Measurements from ENCODE around the gene DNASE1L2.
"Not testable (repeated sequence)": the region's sequence is repeated elsewhere in the genome, so short reads cannot be mapped to it uniquely, and the experiment has no call there.

DNASE1L2 gene

GRCh38 chr16:2242598-2242997 lies 6.4 kb downstream of the DNASE1L2 start:
- no peak for DNase-seq

DNA sequence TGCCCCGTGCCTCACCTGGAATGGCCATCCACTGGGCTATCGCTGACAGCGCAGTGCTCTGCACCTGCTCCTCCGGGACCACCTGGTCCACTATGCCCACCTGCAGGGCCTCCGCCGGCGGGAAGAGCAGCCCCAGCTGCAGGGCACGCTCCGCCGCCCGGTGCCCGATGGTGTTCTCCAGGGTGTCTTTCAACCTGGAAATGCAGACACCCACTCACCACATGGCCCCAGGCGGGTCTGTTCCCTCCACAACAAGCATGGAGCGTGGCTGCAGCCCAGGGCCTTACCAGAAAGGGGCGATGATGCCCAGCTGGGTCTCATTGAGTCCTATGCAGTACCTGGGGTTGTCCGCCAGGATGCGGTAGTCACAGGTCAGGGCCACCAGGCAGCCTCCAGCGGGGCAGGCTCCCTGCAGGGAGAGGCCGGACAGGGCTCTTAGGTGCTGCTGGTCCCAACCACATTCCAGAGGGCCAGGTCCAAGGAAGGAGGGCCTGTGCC lies 6.8 kb downstream of the DNASE1L2 start:
- no peak for DNase-seq

DNA sequence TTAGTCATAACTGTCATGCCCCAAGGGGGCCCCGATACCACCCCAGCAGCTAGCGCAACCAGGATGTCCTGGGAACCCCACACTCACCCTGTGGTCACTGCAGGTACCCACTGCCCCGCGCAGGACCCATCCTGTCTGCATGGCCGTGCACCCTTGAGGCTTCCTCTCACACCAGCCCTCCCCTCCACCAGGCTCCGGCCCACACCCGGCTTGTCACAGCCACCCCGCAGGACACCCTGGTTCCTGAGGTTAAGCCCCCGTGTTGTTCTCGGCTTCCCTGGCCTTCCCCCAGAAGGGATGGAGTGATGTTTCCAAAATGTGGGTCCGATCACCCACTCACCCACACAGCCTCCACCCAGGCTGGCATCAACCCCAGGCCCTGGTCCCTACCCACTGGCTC lies 7.5 kb downstream of the DNASE1L2 start:
- DNase-seq = no peak

DNA sequence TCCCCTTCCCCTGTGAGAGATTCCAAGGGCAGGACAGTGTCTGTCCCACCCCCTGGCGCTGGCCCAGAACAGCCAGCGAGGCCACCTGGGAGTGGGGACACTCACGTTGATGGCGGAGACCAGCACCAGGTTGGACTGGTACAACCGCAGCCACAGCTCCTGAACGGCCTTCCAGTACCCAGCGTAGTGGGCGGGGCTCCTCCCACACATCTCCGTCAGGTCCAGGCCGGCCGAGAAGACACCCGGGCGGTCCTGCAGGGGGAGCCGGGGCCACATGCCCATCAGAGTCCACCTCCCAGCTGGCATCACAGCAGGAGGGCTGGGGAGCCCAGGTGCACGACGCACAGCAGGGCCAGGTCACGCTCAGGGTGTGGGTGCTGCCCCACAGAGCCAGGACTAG lies 8.1 kb downstream of the DNASE1L2 start:
- no peak for DNase-seq

- no peak for DNase-seq
Measured at GRCh38 chr16:2244926-2245795, 8.9 kb downstream of the DNASE1L2 start.

DNA sequence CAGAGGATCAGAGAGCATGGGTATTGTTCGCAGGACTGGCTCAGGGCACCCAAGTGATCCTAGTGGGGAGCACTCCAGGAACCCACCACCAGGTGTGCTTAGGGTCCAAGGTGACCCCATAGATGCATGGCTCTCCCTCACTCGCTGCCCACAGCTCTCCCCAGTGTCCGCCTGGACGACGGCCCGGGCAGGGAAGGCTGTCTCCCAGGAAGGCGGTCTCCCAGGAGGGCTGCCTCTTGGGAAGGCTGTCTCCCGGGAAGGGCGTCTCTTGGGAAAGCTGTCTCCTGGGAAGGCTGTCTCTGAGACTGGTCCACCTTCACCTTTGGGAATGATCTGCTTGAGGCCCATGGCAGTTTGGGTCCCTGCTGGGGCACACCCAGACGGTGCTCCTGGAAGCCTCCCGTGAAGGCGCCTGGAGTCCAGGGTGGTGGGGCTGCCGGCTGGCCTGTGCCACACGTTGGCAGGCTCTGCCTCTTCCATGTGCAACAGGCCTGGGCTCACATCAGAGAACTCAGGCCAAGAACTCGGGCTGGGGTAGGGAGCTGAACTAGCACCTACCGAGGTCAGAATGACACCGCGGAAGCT lies 10.1 kb downstream of the DNASE1L2 start:
- no peak for DNase-seq

DNA sequence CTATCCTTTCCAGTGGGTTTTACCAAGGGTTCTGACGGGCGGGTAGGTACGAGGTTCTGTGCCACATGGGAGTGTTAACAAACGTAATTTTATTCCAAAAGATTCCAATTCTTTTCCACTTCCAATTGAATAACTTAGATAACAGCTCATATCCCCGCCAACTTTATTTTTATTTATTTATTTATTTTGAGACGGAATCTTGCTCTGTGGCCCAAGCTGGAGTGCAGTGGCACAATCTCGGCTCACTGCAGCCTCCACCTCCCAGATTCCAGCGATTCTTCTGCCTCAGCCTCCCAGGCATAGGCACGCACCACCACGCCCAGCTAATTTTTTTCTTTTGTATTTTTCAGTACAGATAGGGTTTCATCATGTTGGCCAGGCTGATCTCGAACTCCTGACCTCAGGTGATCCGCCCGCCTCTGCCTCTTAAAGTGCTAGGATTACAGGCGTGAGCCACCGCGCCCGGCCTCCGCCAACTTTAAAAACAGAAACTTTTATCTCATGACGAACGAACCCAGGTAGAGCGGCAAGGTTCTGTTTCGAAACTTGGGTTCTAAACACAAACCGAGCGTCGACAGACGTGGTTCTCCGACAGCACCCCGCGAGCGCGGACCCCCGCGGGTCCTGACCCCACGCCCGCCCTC lies 14.5 kb downstream of the DNASE1L2 start:
- peak; percentile 25 to 29 for DNase-seq

- DNase-seq = peak; percentile 53 to 60
Measured at GRCh38 chr16:2251296-2252111, 15.3 kb downstream of the DNASE1L2 start, which contains the start of gene ECI1. ECI1 (minus strand) TSS chr16:2251587; CDS start chr16:2251566, 21 bp downstream.

DNA sequence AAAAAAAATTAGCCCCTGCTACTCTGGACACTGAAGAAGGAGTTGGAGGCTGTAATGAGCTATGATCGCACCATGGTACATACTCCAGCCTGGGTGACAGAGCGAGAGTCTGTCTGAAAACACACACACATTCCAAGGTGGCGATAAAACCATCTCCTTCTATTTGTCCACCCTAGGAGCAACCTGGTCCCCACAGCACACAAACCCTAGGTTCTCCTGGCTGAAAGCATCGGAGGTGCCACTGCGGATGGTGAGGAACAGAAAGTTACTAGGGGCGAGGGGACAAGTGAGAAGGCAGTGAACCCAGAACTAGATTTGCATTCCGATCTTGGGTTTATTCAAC lies 16.5 kb downstream of the DNASE1L2 start:
- DNase-seq = no peak

- DNase-seq = no peak
Measured at GRCh38 chr16:2253293-2253692, 17.0 kb downstream of the DNASE1L2 start.

DNA sequence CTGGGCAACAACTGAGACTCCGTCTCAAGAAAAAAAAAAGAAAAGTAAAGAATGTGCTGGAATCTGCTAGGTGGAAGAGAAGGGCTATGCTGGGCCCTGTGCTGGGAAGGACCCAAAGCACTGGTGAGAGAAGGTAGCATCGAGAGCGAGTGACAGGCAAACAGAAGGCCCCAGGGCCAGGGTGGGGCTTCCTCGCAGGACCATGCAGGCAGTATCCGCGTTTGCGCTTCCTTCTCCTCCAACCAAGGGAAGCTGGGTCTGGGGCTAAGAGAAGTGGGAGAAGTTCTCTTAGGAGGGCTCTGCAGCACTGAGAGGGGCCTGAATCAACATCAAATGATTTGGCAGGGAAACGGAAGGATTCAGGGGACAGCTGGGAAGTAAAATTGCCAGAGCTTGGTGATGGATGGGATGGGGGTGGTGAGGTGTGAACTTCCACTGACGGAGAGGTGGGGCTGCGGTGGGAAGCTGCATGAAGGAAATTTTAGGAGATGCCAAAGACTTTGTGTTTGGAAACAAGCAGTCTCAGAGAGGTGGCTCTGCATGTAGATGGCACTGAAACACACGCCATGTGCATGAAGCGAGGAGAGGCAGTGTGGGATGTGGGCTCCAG lies 20.4 kb downstream of the DNASE1L2 start:
- DNase-seq = no peak

- DNase-seq = no peak
Measured at GRCh38 chr16:2257726-2258125, 21.5 kb downstream of the DNASE1L2 start.

DNA sequence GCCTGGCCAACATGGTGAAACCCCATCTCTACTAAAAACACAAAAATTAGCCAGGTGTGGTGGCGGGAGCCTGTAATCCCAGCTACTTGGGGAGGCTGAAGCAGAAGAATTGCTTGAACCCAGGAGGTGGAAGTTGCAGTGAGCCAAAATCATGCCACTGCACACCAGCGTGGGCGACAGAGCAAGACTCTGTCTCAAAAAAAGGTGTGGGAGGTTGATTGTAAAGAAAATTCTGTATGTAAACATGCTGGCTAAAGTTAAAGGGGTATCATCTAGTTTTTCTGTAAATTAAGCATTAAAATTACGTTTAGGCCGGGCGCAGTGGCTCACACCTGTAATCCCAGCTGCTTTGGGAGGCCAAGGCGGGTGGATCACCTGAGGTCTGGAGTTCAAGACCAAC lies 22.3 kb downstream of the DNASE1L2 start:
- DNase-seq = not testable (repeated sequence)

GRCh38 chr16:2260250-2260649 lies 24.0 kb downstream of the DNASE1L2 start:
- DNase-seq = no peak

DNA sequence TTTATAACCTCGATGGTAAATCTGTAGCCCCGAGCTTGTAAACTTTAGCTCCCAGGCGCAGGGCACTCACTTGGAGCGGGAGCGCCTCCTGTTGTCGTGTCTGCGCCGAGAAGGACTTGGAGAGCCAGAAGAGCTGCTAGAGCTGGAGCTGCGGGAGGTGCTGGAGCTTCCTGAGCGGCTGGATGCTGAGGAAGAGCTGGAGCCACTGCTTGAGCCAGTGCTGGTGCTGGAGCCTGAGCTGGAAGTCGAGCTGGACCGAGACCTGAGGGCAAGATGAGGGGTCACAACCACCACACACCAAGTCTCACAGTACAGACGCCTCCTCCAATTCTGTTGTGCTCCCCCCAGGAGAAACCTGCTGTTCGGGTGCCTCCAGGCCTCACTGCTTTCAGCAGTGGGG lies 26.8 kb downstream of the DNASE1L2 start:
- not testable (repeated sequence) for DNase-seq

GRCh38 chr16:2266887-2267286 lies 30.6 kb downstream of the DNASE1L2 start:
- not testable (repeated sequence) for DNase-seq

- not testable (repeated sequence) for DNase-seq
Measured at GRCh38 chr16:2267505-2267912, 31.3 kb downstream of the DNASE1L2 start.

DNA sequence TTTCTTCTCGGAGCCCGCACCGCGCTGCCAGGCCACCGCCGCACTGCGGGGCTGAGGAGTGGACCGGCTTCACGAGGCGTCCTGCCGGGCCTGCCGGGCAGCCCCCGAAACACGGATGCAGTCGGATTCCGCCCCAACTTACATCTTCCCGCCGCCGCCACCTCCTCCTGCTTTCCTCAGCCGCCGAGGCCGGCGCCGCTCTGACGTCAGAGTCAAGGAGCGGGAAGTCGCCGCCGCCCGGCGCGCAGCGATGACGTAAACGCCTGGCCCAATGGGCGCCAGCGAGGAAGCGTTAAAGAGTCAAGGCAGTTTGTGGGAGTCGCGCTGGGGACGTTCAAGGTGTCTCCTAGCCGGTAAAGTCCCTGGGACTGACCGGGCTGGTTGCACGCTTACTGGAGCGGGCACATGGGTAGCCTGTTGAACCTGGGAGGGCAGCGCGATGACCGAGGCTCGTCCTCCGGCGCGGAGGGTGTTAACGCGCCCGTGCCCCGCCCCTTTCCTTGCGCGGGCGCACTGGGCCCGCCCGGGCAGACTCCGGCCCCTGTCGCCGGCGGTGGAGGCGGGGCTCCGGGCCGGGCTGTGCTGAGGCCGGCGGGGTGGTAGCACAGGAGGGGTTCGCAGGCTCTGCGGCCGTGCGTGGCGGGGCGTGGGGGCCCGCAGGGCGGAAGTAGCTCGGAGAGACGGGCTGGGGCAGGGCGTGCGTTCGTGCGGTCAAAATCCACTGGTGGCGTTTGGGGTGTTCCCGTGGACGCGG lies 31.8 kb downstream of the DNASE1L2 start, which contains the start of gene RNPS1:
Gene RNPS1 (minus strand): TSS at position 214 of the 754 bp plus-strand sequence. CDS start 3,483 bp downstream, outside the sequence.
- peak; percentile 94 for DNase-seq

GRCh38 chr16:2270070-2270462 lies 33.8 kb downstream of the DNASE1L2 start:
- DNase-seq = no peak

GRCh38 chr16:2270588-2271470 lies 34.6 kb downstream of the DNASE1L2 start:
- DNase-seq = no peak
